Measurements from ENCODE around the gene DNAH17. TPM values are rescaled to one million over a fixed set of nuclear protein-coding genes. Genes with fewer than 3 reads are reported as not detected.
A peak's percentile ranks its signal among the peaks of the same experiment; 100 is the strongest.

Gene DNAH17
- total RNA-seq, 1 experiment from 2014 or later = 0.13 TPM

GRCh38 chr17:78422267-78422605 is 155.0 kb downstream of the DNAH17 start:
- peak overlapping the region; percentile 31 to 61 (median 44); a peak in 2 of 7 replicates for H3K27ac Mint-ChIP-seq

More at GRCh38 chr17:78422267-78422605, 155.0 kb downstream of the DNAH17 start:
- Histone ChIP-seq H3K18ac (ENCODE audit: insufficient read length, low read depth, low read length) (no peak overlapping the region), H3K27me3 (ENCODE audit: insufficient read depth, low read length) (no peaks in the 10 kb centered on the region), H3K4me1 (ENCODE audit: insufficient read depth, low read length) (no peaks in the 10 kb centered on the region), H2BK20ac (ENCODE audit: low read depth, low read length, poor library complexity, severe bottlenecking) (no peak overlapping the region), H4K5ac (ENCODE audit: insufficient read length, low read depth, low read length) (no peak overlapping the region), H3K56ac (ENCODE audit: insufficient read length, low read depth, low read length) (no peak overlapping the region), H4K20me1 (ENCODE audit: control insufficient read depth, insufficient read depth, insufficient read length) (peaks cover 2% of the 10 kb centered on the region), H3K9me3 (ENCODE audit: control insufficient read depth, low read depth, low read length) (no peaks in the 10 kb centered on the region), H2AFZ (ENCODE audit: low read length) (no peak overlapping the region), H3K79me2 (ENCODE audit: insufficient read depth, low read length) (no peaks in the 10 kb centered on the region), H2BK5ac (ENCODE audit: insufficient read length, low read length) (no peak overlapping the region), H2AK5ac (ENCODE audit: insufficient read length, low read length) (no peak overlapping the region), H3K23ac (ENCODE audit: insufficient read length, low read depth, low read length) (no peak overlapping the region), H3K27ac (ENCODE audit: insufficient read length, low read depth, low read length) (no peak overlapping the region), H2BK15ac (ENCODE audit: low read depth, low read length) (no peak overlapping the region), H2BK12ac (ENCODE audit: insufficient read length, low read depth, low read length) (no peak overlapping the region), H3K14ac (ENCODE audit: insufficient read depth, low read length) (no peak overlapping the region), H3K4me2 (ENCODE audit: insufficient read depth, insufficient read length, low read length) (no peak overlapping the region), H3T11ph (ENCODE audit: low read length) (no peak overlapping the region), H3K79me1 (ENCODE audit: insufficient read depth, low read depth, low read length, poor library complexity, severe bottlenecking) (no peaks in the 10 kb centered on the region), H2BK120ac (ENCODE audit: low read depth, low read length, poor library complexity, severe bottlenecking) (no peak overlapping the region), H3K4ac (ENCODE audit: low read depth, low read length) (no peak overlapping the region), H4K91ac (ENCODE audit: insufficient read length, low read depth, low read length) (no peak overlapping the region), H3K23me2 (ENCODE audit: insufficient read length, low read depth, low read length, poor library complexity, severe bottlenecking) (no peaks in the 10 kb centered on the region), H4K8ac (replicated peaks; ENCODE audit: insufficient read length, low read depth, low read length) (no peak overlapping the region), H3K9ac (ENCODE audit: extremely low read depth, insufficient read length, low read length) (no peak overlapping the region)
- WGBS (ENCODE audit: extremely low coverage, insufficient read length, low lambda C conversion rate) = no CpG with 5 or more reads among the region's 8 CpGs
- H3K27me3 Mint-ChIP-seq (ENCODE audit: low read depth) = no peaks in the 10 kb centered on the region
- peaks cover 5 to 10% of the 10 kb centered on the region in 2 experiments for H3K4me1 Mint-ChIP-seq
- TF ChIP-seq, protein P1, sequence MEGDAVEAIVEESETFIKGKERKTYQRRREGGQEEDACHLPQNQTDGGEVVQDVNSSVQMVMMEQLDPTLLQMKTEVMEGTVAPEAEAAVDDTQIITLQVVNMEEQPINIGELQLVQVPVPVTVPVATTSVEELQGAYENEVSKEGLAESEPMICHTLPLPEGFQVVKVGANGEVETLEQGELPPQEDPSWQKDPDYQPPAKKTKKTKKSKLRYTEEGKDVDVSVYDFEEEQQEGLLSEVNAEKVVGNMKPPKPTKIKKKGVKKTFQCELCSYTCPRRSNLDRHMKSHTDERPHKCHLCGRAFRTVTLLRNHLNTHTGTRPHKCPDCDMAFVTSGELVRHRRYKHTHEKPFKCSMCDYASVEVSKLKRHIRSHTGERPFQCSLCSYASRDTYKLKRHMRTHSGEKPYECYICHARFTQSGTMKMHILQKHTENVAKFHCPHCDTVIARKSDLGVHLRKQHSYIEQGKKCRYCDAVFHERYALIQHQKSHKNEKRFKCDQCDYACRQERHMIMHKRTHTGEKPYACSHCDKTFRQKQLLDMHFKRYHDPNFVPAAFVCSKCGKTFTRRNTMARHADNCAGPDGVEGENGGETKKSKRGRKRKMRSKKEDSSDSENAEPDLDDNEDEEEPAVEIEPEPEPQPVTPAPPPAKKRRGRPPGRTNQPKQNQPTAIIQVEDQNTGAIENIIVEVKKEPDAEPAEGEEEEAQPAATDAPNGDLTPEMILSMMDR (conservative IDR thresholded peaks at IDR 0.05) = peak; percentile 8; the same call in 1 of the 3 replicates
- peak overlapping the region in 1 of 2 experiments; percentile 14; a peak in 1 of 5 replicates for H3K4me3 Mint-ChIP-seq
- DNase-seq = no peak
- H3K9me3 Mint-ChIP-seq = no peaks in the 10 kb centered on the region
- peaks cover 30 to 65% (median 59%) of the 10 kb centered on the region in 3 experiments for H3K36me3 Mint-ChIP-seq (ENCODE audit: insufficient read depth in 1 of 3, low read depth in 3 of 3)

Data from H9 (cell line).